GM13976 (cell line): Measurements from ENCODE around the gene ADAMTS13.
"Not testable (repeated sequence)": the region's sequence is repeated elsewhere in the genome, so short reads cannot be mapped to it uniquely, and the experiment has no call there.

Source experiments
- DNase-seq: peaks from one replicate; pipeline ENCODE4 v3.0.0; 2012; ENCODE audit warnings: low spot score
- CTCF ChIP-seq: IDR thresholded peaks from 2 replicates; pipeline ENCODE4 v1.5.1; 2012; ENCODE audit warnings: borderline replicate concordance, mild to moderate bottlenecking; ENCODE audit not compliant: insufficient read depth; ENCODE audit errors: extremely low read depth, missing control alignments, control extremely low read depth
- in situ Hi-C: fragments of 300-500 bp; cut with MboI; formaldehyde crosslinking; loops from one replicate; pipeline ENCODE4 v1.12.0; 2022; ENCODE audit warnings: low sequenced_read_pairs, mixed read lengths, inconsistent platforms; ENCODE audit not compliant: unreplicated experiment

ADAMTS13 gene

GRCh38 chr9:133443248-133443647 lies 21.1 kb downstream of the ADAMTS13 start:
- in situ Hi-C loops = no loop called here
- TF ChIP-seq CTCF = no peak
- DNase-seq = no peak

GRCh38 chr9:133443982-133444381 lies 21.8 kb downstream of the ADAMTS13 start:
- in situ Hi-C loops = no loop called here
- no peak for TF ChIP-seq CTCF
- DNase-seq = no peak

GRCh38 chr9:133445293-133445969 lies 23.3 kb downstream of the ADAMTS13 start:
- no peak for DNase-seq
- TF ChIP-seq CTCF = no peak
- in situ Hi-C loops = no loop called here

- in situ Hi-C loops = no loop called here
- DNase-seq = no peak
- no peak for TF ChIP-seq CTCF
These were observed 26.4 kb downstream of the ADAMTS13 start for GRCh38 chr9:133448487-133448972.

GRCh38 chr9:133449760-133450159 lies 27.6 kb downstream of the ADAMTS13 start:
- no peak for DNase-seq
- TF ChIP-seq CTCF = no peak
- in situ Hi-C loops = no loop called here

- DNase-seq, in situ Hi-C loops: not testable (repeated sequence)
These were observed 29.7 kb downstream of the ADAMTS13 start for GRCh38 chr9:133451865-133452264.

GRCh38 chr9:133452562-133452961 lies 30.4 kb downstream of the ADAMTS13 start:
- no peak for DNase-seq
- in situ Hi-C loops = no loop called here
- no peak for TF ChIP-seq CTCF
